HG03039 (cell line): ENCODE measurements around the gene EDDM13.
"Not testable (repeated sequence)": the region's sequence is repeated elsewhere in the genome, so short reads cannot be mapped to it uniquely, and the experiment has no call there.

Experiments used
- ATAC-seq: cut with Tn5 transposase; IDR thresholded peaks from one replicate; pipeline ENCODE4 v1.9.1; 2021; ENCODE audit warnings: mild to moderate bottlenecking, moderate library complexity; ENCODE audit not compliant: unreplicated experiment

The EDDM13 gene

DNA sequence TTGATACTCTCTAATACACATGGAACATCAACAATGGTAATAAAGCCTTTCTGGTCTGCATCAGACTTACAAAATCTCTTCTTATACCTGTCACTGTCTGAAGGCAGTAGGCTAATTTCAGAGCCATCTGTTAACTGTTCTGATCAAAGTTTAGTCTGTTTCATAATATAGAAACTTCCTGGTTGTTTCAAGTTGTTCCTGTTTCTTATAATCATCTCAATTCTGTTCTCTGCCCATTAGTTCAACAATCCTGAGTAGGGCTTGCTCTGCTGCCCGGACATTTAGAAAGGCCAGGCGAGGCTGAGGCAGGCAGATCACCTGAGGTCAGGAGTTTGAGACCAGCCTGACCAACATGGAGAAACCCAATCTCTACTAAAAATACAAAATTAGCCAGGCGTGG is 47.4 kb downstream of the EDDM13 start:
- no peak for ATAC-seq

GRCh38 chr19:56321254-56321988 is 48.9 kb downstream of the EDDM13 start:
- no peak for ATAC-seq

GRCh38 chr19:56321989-56322440 is 49.5 kb downstream of the EDDM13 start:
- ATAC-seq, result no peak

GRCh38 chr19:56324436-56324835 is 51.9 kb downstream of the EDDM13 start:
- ATAC-seq, result no peak

DNA sequence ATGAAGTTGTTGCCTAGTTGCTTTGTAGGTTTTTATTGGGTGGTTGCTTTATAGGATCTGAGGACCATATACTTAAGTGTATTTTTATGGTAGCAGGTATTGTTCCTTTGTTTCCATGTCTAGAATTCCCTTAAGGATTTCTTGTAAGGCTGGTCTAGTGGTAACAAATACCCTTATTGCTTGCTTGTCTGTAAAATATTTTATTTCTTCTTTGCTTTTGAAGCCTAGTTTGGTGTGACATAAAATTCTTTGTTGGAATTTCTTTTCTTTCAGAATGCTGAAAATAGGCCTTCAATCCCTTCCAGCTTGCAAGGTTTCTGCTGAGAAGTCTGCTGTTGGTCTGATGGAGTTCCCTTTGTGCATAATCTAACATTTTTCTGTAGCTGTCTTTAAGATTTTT is 60.1 kb downstream of the EDDM13 start:
- no peak for ATAC-seq

DNA sequence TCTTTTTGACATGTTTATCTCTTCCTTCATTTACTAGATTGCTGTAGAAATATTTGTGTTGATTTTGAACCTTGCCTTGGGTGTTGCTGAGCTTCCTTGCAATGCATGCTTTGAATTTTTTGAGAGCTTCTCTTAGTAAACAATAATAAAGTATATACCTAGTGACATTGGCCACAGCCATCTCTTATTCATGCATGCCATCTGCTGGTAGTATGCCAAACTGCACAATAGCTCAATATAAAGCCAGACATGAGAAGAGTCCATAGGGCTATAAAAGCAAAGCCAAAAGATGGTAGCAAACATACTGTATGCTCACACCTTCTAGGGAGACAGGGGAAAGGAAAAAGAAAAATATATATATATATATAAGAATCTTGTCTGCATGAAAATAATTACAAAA is 61.0 kb downstream of the EDDM13 start:
- no peak for ATAC-seq

GRCh38 chr19:56335371-56335770 is 62.8 kb downstream of the EDDM13 start:
- not testable (repeated sequence) for ATAC-seq

DNA sequence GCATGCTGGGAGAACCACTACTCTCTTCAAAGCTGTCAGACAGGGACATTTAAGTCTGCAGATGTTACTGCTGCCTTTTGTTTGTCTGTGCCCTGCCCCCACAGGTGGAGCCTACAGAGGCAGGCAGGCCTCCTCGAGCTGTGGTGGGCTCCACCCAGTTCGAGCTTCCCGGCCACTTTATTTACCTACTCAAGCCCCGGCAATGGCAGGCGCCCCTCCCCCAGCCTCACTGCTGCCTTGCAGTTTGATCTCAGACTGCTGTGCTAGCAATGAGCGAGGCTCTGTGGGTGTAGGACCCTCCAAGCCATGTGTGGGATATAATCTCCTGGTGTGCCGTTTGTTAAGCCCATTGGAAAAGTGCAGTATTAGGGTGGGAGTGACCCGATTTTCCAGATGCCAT is 64.5 kb downstream of the EDDM13 start:
- ATAC-seq, result not testable (repeated sequence)

DNA sequence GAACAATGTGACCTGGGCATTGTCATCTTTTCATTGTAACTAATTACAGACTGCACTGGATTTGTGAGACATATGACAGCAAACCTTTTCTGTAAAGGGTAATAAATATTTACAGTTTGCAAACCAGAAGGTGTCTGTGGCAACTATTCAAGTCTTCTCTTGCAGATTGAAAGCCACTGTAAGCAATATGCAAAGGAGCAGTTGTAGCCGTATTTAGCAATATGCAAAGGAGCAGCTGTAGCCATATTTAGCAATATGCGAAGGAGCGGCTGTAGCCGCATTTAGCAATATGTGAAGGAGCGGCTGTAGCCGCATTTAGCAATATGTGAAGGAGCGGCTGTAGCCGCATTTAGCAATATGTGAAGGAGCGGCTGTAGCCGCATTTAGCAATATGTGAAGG is 66.5 kb downstream of the EDDM13 start:
- not testable (repeated sequence) for ATAC-seq

DNA sequence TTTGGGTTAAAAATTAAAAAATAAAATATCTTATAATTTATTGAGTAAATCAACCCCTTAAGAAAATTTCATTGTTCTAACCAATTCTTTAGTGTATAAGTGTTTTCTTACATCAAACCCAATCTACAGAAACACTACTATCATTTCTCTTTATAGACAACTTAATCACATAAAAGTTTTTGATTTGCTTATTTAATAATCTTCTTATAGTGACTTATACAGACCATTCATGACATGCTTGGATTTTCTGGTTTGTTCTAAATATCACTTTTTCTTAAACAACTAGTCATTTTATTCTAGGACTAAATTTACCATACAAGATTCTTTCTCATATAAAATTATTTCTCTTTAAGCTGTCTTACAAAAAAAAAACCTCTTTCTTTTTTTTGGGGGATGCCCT is 69.4 kb downstream of the EDDM13 start:
- ATAC-seq, result no peak

DNA sequence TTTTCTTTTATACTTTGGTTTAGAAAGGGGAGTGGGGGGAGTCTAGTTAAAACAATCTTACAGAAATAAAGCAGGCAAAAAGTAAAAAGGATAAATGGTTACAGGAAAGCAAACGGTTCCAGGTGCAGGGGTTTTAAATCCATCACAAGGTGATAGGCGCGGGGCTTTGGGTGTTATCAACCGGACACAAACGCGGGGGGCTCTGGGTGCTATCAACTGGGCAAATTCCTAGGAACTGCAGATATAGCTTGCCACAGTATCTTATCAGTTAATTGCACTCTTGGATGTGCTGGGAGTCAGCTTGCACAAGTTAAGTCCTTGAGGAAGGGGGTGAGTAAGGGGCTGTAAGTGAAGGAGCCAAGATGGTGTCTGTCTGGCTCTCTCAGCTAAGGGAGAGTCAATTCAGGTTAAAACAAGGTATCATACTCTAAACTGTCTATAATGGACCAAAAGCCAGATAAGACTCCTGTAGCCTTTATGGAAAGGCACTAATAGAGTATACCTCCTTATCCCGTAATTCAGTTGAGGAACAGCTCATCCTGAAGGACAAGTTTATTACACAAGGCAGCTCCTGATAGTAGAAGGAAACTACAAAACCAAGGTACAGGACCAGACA is 74.7 kb downstream of the EDDM13 start:
- ATAC-seq, result no peak

GRCh38 chr19:56348289-56348877 is 75.8 kb downstream of the EDDM13 start:
- no peak for ATAC-seq

GRCh38 chr19:56350416-56351045 is 78.0 kb downstream of the EDDM13 start:
- ATAC-seq, result no peak

- no peak for ATAC-seq
Observed at GRCh38 chr19:56351208-56351607, 78.7 kb downstream of the EDDM13 start.

GRCh38 chr19:56355517-56355916 is 83.0 kb downstream of the EDDM13 start:
- ATAC-seq, result no peak

- no peak for ATAC-seq
Observed at GRCh38 chr19:56356944-56357343, 84.4 kb downstream of the EDDM13 start.
